Type B pancreatic cell (in vitro differentiated cells): ENCODE measurements around the gene KCNAB1. TPM values are rescaled to one million over a fixed set of nuclear protein-coding genes. Genes with fewer than 3 reads are reported as not detected.

Source experiments
- DNase-seq: peaks from one replicate; pipeline ENCODE4 v3.0.0; 2021; ENCODE audit warnings: mixed read lengths; ENCODE audit not compliant: unreplicated experiment; ENCODE audit errors: extremely low spot score
- H3K27ac Mint-ChIP-seq: 2 replicates; pipeline ENCODE4 v1.8.0; 2021; ENCODE audit warnings: mild to moderate bottlenecking, mixed read lengths
- H3K27me3 Mint-ChIP-seq: 2 replicates; pipeline ENCODE4 v1.8.0; 2021; ENCODE audit warnings: mixed read lengths
- H3K36me3 Mint-ChIP-seq: 2 replicates; pipeline ENCODE4 v1.8.0; 2021; ENCODE audit warnings: mixed read lengths
- H3K4me1 Mint-ChIP-seq: one replicate; pipeline ENCODE4 v1.8.0; 2021; ENCODE audit warnings: mixed read lengths; ENCODE audit not compliant: unreplicated experiment
- H3K4me3 Mint-ChIP-seq: 2 replicates; pipeline ENCODE4 v1.8.0; 2021; ENCODE audit warnings: mild to moderate bottlenecking, mixed read lengths
- H3K9me3 Mint-ChIP-seq: 2 replicates; pipeline ENCODE4 v1.8.0; 2021; ENCODE audit warnings: mixed read lengths
- CTCF ChIP-seq: fragments of 200-600 bp; sonication (generic); conservative IDR thresholded peaks from 2 replicates; pipeline ENCODE4 v1.5.0; 2021; ENCODE audit warnings: antibody characterized with exemption, mild to moderate bottlenecking
- total RNA-seq: library from RNA; stranded (reverse); gene quantifications from 2 replicates; pipeline ENCODE4 v1.2.1, GENCODE V29; 2021; ENCODE audit warnings: low replicate concordance

The KCNAB1 gene
- total RNA-seq, 1 donor from 2014 or later: 6.1 TPM

- Mint-ChIP-seq H3K27me3 (no peaks in the 10 kb centered on the region), H3K27ac (no peak overlapping the region), H3K36me3 (no peaks in the 10 kb centered on the region), H3K9me3 (no peaks in the 10 kb centered on the region), H3K4me3 (no peak overlapping the region), H3K4me1 (peaks cover 26% of the 10 kb centered on the region)
- DNase-seq: no peak
- no peak for TF ChIP-seq CTCF
These were observed 358.5 kb downstream of the KCNAB1 start for GRCh38 chr3:156478891-156479290.

GRCh38 chr3:156479604-156480003 lies 359.2 kb downstream of the KCNAB1 start:
- no peaks in the 10 kb centered on the region for H3K36me3 Mint-ChIP-seq
- no peak overlapping the region for H3K27ac Mint-ChIP-seq
- H3K4me1 Mint-ChIP-seq: peaks cover 27% of the 10 kb centered on the region
- no peaks in the 10 kb centered on the region for H3K9me3 Mint-ChIP-seq
- no peak for TF ChIP-seq CTCF
- H3K27me3 Mint-ChIP-seq: no peaks in the 10 kb centered on the region
- DNase-seq: no peak
- H3K4me3 Mint-ChIP-seq: no peak overlapping the region

GRCh38 chr3:156480949-156481348 lies 360.6 kb downstream of the KCNAB1 start:
- no peak for DNase-seq
- Mint-ChIP-seq H3K27ac (no peak overlapping the region), H3K4me1 (peaks cover 22% of the 10 kb centered on the region), H3K36me3 (no peaks in the 10 kb centered on the region), H3K9me3 (no peaks in the 10 kb centered on the region), H3K4me3 (no peak overlapping the region), H3K27me3 (no peaks in the 10 kb centered on the region)
- TF ChIP-seq CTCF: no peak

GRCh38 chr3:156483002-156483401 lies 362.6 kb downstream of the KCNAB1 start:
- DNase-seq: no peak
- TF ChIP-seq CTCF: no peak
- Mint-ChIP-seq H3K27ac (no peak overlapping the region), H3K27me3 (no peaks in the 10 kb centered on the region), H3K4me1 (peaks cover 22% of the 10 kb centered on the region), H3K9me3 (no peaks in the 10 kb centered on the region), H3K36me3 (no peaks in the 10 kb centered on the region), H3K4me3 (no peak overlapping the region)

- Mint-ChIP-seq H3K9me3 (no peaks in the 10 kb centered on the region), H3K4me3 (no peak overlapping the region), H3K27me3 (no peaks in the 10 kb centered on the region), H3K4me1 (peaks cover 22% of the 10 kb centered on the region), H3K27ac (peak overlapping the region; percentile 52), H3K36me3 (no peaks in the 10 kb centered on the region)
- no peak for TF ChIP-seq CTCF
- no peak for DNase-seq
These were observed 363.0 kb downstream of the KCNAB1 start for GRCh38 chr3:156483426-156483825.
